ENCODE results near the gene CACNG1. TPM values are rescaled to one million over a fixed set of nuclear protein-coding genes. Genes with fewer than 3 reads are reported as not detected.
"Not testable (repeated sequence)": the region's sequence is repeated elsewhere in the genome, so short reads cannot be mapped to it uniquely, and the experiment has no call there.

Gene CACNG1
- total and polyA plus RNA-seq, 11 donors, result not detected

DNA sequence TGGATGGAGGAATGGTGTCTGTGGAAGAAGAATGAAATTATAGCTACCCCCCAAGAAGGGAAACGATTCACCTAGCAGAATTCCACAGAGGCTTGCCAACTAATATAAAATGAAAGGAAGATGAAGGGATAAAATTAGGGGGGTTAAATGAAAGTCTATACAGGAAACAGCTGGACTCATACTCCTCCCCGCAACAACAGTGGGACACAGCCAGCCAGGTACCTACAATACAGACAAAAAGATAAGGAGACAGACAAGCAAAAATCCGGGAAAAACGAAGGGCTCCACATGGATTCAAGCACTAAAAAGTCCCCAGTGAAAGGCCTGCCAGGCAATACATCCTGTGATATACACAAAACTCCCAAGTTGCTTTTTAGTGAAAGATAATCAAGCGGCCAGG, 47.9 kb downstream of the CACNG1 start:
- intact Hi-C loops (cut with DNase I), result no loop called here
- Histone ChIP-seq H3K4me1 (peaks cover 0 to 12% (median under 1%) of the 10 kb centered on the region in 12 donors), H3K9me3 (peaks cover 0 to 7% (median 0%) of the 10 kb centered on the region in 12 donors), H3K36me3 (peaks cover 0 to 14% (median 4%) of the 10 kb centered on the region in 9 donors), H3K27me3 (no peaks in the 10 kb centered on the region), H3K4me3 (no peak overlapping the region), H3K27ac (no peak overlapping the region)
- 74 to 84% (median 81%) methylated on average over 5 of the region's 5 CpGs for WGBS, 4 donors
- no peak for TF ChIP-seq CTCF (IDR thresholded peaks at IDR 0.05)
- TF ChIP-seq POLR2A (IDR thresholded peaks at IDR 0.05), result no peak
- ATAC-seq (no peak), DNase-seq (no peak)

DNA sequence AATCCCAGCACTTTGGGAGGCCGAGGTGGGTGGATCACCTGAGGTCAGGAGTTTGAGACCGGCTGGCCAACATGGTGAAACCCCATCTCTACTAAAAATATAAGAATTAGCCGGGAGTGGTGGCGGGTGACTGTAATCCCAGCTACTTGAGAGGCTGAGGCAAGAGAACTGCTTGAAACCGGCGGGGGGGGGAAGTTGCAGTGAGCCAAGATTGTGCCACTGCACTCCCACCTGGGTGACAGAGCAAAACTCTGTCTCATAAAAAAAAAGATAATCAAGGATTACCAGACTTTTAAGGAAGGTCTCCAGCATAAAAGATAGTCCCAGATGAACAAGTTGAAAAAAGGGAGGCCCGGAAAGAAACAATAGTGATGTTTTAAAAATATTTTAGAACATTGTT, 48.4 kb downstream of the CACNG1 start:
- H3K9me3 ChIP-seq; intact Hi-C loops (cut with DNase I); ATAC-seq; H3K4me3 ChIP-seq; DNase-seq; H3K27me3 ChIP-seq; H3K27ac ChIP-seq: not testable (repeated sequence)
- Histone ChIP-seq H3K36me3 (peaks cover 0 to 13% (median 4%) of the 10 kb centered on the region in 9 donors), H3K4me1 (peaks cover 0 to 17% (median 3%) of the 10 kb centered on the region in 12 donors)
- WGBS, 4 donors, result 88 to 93% (median 92%) methylated on average over 7 of the region's 7 CpGs

DNA sequence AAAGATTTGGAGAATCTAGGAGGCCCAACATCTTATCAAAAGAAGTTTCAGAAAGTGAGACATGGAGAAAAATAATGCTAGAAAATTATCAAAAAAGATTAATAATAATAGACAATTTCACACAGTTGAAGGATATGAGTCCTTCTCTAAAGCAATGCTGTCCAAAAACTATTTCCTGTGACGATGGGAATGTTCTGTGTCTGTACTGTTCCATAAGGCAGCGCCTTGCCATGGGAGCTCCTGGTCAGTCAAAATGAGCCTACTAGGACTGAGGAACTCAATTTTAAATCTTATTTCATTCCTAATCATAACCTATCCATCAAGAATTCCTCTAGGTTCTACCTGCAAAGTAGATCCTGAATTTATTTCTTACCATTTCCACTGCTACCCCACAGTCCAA, 49.0 kb downstream of the CACNG1 start:
- Histone ChIP-seq H3K4me3 (no peak overlapping the region), H3K36me3 (peaks cover 0 to 11% (median 3%) of the 10 kb centered on the region in 9 donors), H3K4me1 (peaks cover 0 to 18% (median 4%) of the 10 kb centered on the region in 12 donors), H3K9me3 (peaks cover 0 to 7% (median 0%) of the 10 kb centered on the region in 12 donors), H3K27me3 (no peaks in the 10 kb centered on the region), H3K27ac (no peak overlapping the region)
- no peak for DNase-seq
- peak in 1 of 4 donors; percentile 48 for ATAC-seq
- WGBS, 4 donors, result 65 to 77% (median 74%) methylated on average over 2 of the region's 2 CpGs
- intact Hi-C loops (cut with DNase I), result no loop called here
- TF ChIP-seq POLR2A (IDR thresholded peaks at IDR 0.05), result no peak
- no peak for TF ChIP-seq CTCF (IDR thresholded peaks at IDR 0.05)

- H3K9me3 ChIP-seq; ATAC-seq; H3K27ac ChIP-seq; DNase-seq; intact Hi-C loops (cut with DNase I); H3K27me3 ChIP-seq; H3K4me3 ChIP-seq: not testable (repeated sequence)
- Histone ChIP-seq H3K36me3 (peaks cover 0 to 11% (median 0%) of the 10 kb centered on the region in 9 donors), H3K4me1 (peaks cover 0 to 18% (median 5%) of the 10 kb centered on the region in 12 donors)
- WGBS, 4 donors, result 42 to 94% (median 73%) methylated on average over 1 of the region's 1 CpG
Measured at GRCh38 chr17:67095291-67095690, 50.9 kb downstream of the CACNG1 start.

GRCh38 chr17:67095803-67096202, 51.4 kb downstream of the CACNG1 start:
- no peak overlapping the region for H3K27ac ChIP-seq
- intact Hi-C loops (cut with DNase I), result no loop called here
- no peak for DNase-seq
- WGBS, 4 donors, result 90 to 100% (median 93%) methylated on average over 1 of the region's 1 CpG
- peaks cover 0 to 11% (median 0%) of the 10 kb centered on the region in 9 donors for H3K36me3 ChIP-seq
- no peak overlapping the region for H3K4me3 ChIP-seq
- peaks cover 0 to 18% (median 5%) of the 10 kb centered on the region in 12 donors for H3K4me1 ChIP-seq
- TF ChIP-seq CTCF (IDR thresholded peaks at IDR 0.05), result no peak
- no peak for TF ChIP-seq POLR2A (IDR thresholded peaks at IDR 0.05)
- no peaks in the 10 kb centered on the region for H3K27me3 ChIP-seq
- H3K9me3 ChIP-seq, result no peaks in the 10 kb centered on the region
- ATAC-seq, result no peak

Measured in heart left ventricle (tissue), 16 donors.